Measurements from ENCODE around the gene ITGA8.

DNA sequence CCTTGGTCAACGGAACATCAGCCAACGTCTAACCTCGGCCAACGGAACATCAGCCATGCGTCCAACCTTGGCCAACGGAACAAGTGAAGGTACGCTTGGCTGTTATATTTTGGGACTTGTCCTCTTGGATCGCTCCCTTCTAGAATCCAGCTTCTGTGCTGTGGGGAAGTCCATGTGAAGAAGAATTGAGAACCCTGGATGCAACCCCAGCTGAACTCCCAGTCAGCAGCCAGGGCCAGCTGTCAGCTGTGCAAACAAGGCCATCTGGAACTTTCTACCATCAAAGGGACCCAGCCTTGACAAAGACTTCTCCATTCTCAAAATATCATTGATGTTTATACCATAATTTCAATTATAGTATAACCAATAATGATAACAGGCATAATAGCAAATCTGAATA lies 43.3 kb upstream of the ITGA8 start:
- TF ChIP-seq, protein P1, sequence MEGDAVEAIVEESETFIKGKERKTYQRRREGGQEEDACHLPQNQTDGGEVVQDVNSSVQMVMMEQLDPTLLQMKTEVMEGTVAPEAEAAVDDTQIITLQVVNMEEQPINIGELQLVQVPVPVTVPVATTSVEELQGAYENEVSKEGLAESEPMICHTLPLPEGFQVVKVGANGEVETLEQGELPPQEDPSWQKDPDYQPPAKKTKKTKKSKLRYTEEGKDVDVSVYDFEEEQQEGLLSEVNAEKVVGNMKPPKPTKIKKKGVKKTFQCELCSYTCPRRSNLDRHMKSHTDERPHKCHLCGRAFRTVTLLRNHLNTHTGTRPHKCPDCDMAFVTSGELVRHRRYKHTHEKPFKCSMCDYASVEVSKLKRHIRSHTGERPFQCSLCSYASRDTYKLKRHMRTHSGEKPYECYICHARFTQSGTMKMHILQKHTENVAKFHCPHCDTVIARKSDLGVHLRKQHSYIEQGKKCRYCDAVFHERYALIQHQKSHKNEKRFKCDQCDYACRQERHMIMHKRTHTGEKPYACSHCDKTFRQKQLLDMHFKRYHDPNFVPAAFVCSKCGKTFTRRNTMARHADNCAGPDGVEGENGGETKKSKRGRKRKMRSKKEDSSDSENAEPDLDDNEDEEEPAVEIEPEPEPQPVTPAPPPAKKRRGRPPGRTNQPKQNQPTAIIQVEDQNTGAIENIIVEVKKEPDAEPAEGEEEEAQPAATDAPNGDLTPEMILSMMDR (IDR thresholded peaks at IDR 0.05; ENCODE audit: low read depth, low read length) = no peak
- no peak for TF ChIP-seq EZH2phosphoT487 (IDR thresholded peaks at IDR 0.05; ENCODE audit: low read depth)
